MG63 (cell line): ENCODE measurements around the gene PRKCB. TPM values are rescaled to one million over a fixed set of nuclear protein-coding genes. Genes with fewer than 3 reads are reported as not detected.

Experiments used
- DNase-seq: peaks from one replicate; pipeline ENCODE4 v3.0.0-alpha.2; 2020
- H3K27me3 ChIP-seq: fragments of 250-450 bp; sonication (Bioruptor Pico); 2 replicates; pipeline ENCODE4 v1.5.1; 2020; ENCODE audit warnings: mild to moderate bottlenecking, moderate library complexity
- H3K36me3 ChIP-seq: fragments of 250-450 bp; sonication (Bioruptor Pico); 2 replicates; pipeline ENCODE4 v1.5.1; 2020; ENCODE audit warnings: mild to moderate bottlenecking, moderate library complexity
- H3K4me3 ChIP-seq: fragments of 250-450 bp; sonication (Bioruptor Pico); 2 replicates; pipeline ENCODE4 v1.5.1; 2020; ENCODE audit warnings: mild to moderate bottlenecking, moderate library complexity
- H3K9me3 ChIP-seq: fragments of 250-450 bp; sonication (Bioruptor Pico); 2 replicates; pipeline ENCODE4 v1.5.1; 2020; ENCODE audit warnings: mild to moderate bottlenecking, moderate library complexity
- total RNA-seq: library from RNA; depleted of rRNA; stranded (reverse); fragments of >200 nt; shearing (Covaris generic); gene quantifications from 2 replicates; pipeline ENCODE4 v1.2.3, GENCODE V29; 2014; ENCODE audit warnings: low replicate concordance

PRKCB gene
- total RNA-seq, 1 experiment from 2014 or later, result not detected

- H3K27me3 ChIP-seq, result no peaks in the 10 kb centered on the region
- no peak overlapping the region for H3K4me3 ChIP-seq
- DNase-seq, result no peak
- no peaks in the 10 kb centered on the region for H3K36me3 ChIP-seq
- no peaks in the 10 kb centered on the region for H3K9me3 ChIP-seq
Observed at GRCh38 chr16:23876256-23876896, 40.6 kb downstream of the PRKCB start.

GRCh38 chr16:23877107-23878070 lies 41.6 kb downstream of the PRKCB start:
- no peak for DNase-seq
- H3K4me3 ChIP-seq, result no peak overlapping the region
- no peaks in the 10 kb centered on the region for H3K9me3 ChIP-seq
- no peaks in the 10 kb centered on the region for H3K27me3 ChIP-seq
- no peaks in the 10 kb centered on the region for H3K36me3 ChIP-seq

GRCh38 chr16:23879735-23880373 lies 44.1 kb downstream of the PRKCB start:
- no peak overlapping the region for H3K4me3 ChIP-seq
- no peaks in the 10 kb centered on the region for H3K9me3 ChIP-seq
- no peaks in the 10 kb centered on the region for H3K27me3 ChIP-seq
- no peak for DNase-seq
- no peaks in the 10 kb centered on the region for H3K36me3 ChIP-seq

GRCh38 chr16:23889189-23889588 lies 53.4 kb downstream of the PRKCB start:
- H3K27me3 ChIP-seq, result no peaks in the 10 kb centered on the region
- H3K4me3 ChIP-seq, result no peak overlapping the region
- DNase-seq, result no peak
- H3K36me3 ChIP-seq, result no peaks in the 10 kb centered on the region
- no peaks in the 10 kb centered on the region for H3K9me3 ChIP-seq

GRCh38 chr16:23893986-23894385 lies 58.2 kb downstream of the PRKCB start:
- DNase-seq, result no peak
- Histone ChIP-seq H3K36me3 (no peaks in the 10 kb centered on the region), H3K4me3 (no peak overlapping the region), H3K9me3 (no peaks in the 10 kb centered on the region), H3K27me3 (no peaks in the 10 kb centered on the region)

GRCh38 chr16:23895052-23895451 lies 59.3 kb downstream of the PRKCB start:
- DNase-seq, result no peak
- H3K27me3 ChIP-seq, result no peaks in the 10 kb centered on the region
- no peak overlapping the region for H3K4me3 ChIP-seq
- no peaks in the 10 kb centered on the region for H3K36me3 ChIP-seq
- H3K9me3 ChIP-seq, result no peaks in the 10 kb centered on the region

GRCh38 chr16:23896832-23897821 lies 61.3 kb downstream of the PRKCB start:
- Histone ChIP-seq H3K4me3 (no peak overlapping the region), H3K9me3 (no peaks in the 10 kb centered on the region), H3K36me3 (no peaks in the 10 kb centered on the region), H3K27me3 (no peaks in the 10 kb centered on the region)
- DNase-seq, result no peak

- Histone ChIP-seq H3K4me3 (no peak overlapping the region), H3K9me3 (no peaks in the 10 kb centered on the region)
- no peak for DNase-seq
Observed at GRCh38 chr16:23898682-23899430, 63.1 kb downstream of the PRKCB start.

GRCh38 chr16:23899869-23900268 lies 64.1 kb downstream of the PRKCB start:
- no peak for DNase-seq
- Histone ChIP-seq H3K27me3 (no peaks in the 10 kb centered on the region), H3K4me3 (no peak overlapping the region), H3K36me3 (no peaks in the 10 kb centered on the region), H3K9me3 (no peaks in the 10 kb centered on the region)

More at GRCh38 chr16:23898682-23899430, 63.1 kb downstream of the PRKCB start:
- no peaks in the 10 kb centered on the region for H3K36me3 ChIP-seq
- no peaks in the 10 kb centered on the region for H3K27me3 ChIP-seq

GRCh38 chr16:23900480-23901177 lies 64.8 kb downstream of the PRKCB start:
- no peak overlapping the region for H3K4me3 ChIP-seq
- H3K27me3 ChIP-seq, result no peaks in the 10 kb centered on the region
- H3K9me3 ChIP-seq, result no peaks in the 10 kb centered on the region
- no peak for DNase-seq
- H3K36me3 ChIP-seq, result no peaks in the 10 kb centered on the region

GRCh38 chr16:23901178-23902033 lies 65.6 kb downstream of the PRKCB start:
- Histone ChIP-seq H3K27me3 (no peaks in the 10 kb centered on the region), H3K36me3 (no peaks in the 10 kb centered on the region), H3K9me3 (no peaks in the 10 kb centered on the region), H3K4me3 (no peak overlapping the region)
- DNase-seq, result no peak

- Histone ChIP-seq H3K27me3 (no peaks in the 10 kb centered on the region), H3K4me3 (no peak overlapping the region), H3K36me3 (no peaks in the 10 kb centered on the region), H3K9me3 (no peaks in the 10 kb centered on the region)
- no peak for DNase-seq
Observed at GRCh38 chr16:23902034-23902747, 66.4 kb downstream of the PRKCB start.

GRCh38 chr16:23902748-23903414 lies 67.1 kb downstream of the PRKCB start:
- no peak for DNase-seq
- no peaks in the 10 kb centered on the region for H3K9me3 ChIP-seq
- no peaks in the 10 kb centered on the region for H3K36me3 ChIP-seq
- H3K27me3 ChIP-seq, result no peaks in the 10 kb centered on the region
- H3K4me3 ChIP-seq, result no peak overlapping the region
